HG03342 (cell line): ENCODE results near the gene P2RY12.

ENCODE experiments used
- ATAC-seq: cut with Tn5 transposase; IDR thresholded peaks from one replicate; pipeline ENCODE4 v1.9.1; 2021; ENCODE audit warnings: mild to moderate bottlenecking, moderate library complexity; ENCODE audit not compliant: unreplicated experiment

P2RY12 gene

DNA sequence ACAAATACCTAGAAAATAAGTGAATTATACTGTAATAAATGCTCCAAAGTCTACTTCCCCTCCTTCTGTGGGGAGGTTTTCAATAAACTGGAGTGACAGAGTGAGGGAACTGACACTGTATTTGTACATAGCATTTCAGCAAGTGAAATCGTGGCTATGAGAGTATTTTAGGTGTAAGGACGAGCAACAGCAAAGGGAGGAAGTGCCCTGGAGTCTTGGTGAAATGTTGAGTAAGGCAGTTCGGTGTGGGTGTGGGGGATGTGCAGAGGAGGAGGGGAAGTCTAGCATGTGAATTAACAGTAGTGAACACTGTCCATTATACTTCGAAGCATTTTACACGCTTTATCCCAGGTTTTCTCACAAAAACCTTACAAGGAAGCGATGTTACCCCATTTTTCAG, 37.1 kb downstream of the P2RY12 start:
- ATAC-seq: no peak

DNA sequence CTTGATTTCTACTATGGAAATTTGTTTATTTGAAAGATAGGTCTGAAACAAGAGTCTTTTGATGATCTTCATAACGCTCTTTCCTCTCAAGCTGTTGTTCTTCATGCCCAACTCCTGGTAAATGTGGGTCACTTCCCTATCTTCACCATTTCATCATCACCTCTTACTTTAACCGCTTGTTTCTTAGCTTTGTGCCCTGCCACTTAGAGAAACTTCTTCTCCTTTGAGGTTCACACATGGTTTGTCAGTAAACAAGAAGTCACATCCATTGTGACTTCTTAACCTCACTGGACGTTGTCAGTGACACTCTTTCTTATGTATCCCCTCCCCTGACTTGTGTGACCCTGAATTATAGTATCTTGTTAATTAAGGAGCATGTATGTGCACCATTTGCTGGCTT, 38.3 kb downstream of the P2RY12 start:
- ATAC-seq: no peak

DNA sequence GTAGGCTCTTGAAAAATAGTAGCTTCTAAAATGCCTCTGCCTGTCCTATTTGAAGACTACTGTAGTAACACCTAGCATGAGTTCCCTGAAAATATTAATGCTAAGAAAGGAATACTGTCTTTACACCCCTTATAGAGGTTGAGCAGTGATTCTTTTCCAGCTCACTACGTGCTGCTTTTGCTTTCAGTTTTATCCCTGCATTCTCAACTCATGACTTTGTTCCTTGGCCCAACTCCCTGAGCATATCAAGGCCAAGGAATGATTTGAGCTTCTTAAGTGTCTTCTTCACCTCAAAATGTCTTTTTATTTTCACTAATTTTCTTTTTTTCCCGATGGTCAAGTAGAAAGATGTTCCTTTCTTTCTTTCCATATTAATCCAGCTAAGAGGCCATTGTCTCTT, 38.7 kb downstream of the P2RY12 start:
- ATAC-seq: no peak

DNA sequence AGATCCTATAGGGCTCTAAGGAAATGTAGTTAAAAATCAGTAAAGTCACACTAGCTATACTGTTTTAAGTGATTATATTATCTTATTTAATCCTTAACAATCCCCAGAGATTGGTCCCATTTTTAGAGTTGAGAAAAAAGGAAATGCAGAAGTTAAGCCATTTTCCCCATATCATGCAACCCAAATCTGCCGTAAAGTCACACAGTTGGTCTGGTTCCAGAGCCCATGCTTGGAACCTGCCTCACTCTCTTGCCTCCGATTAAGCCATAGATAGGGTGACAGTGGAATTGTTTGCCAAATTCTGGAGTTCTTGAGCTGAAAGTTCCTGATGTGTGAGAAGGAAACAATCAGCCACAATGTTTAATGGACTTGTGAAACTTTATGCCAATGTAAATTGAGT, 52.9 kb downstream of the P2RY12 start:
- ATAC-seq: no peak

- ATAC-seq: no peak
These were observed 53.7 kb downstream of the P2RY12 start for GRCh38 chr3:151330899-151331298.

- no peak for ATAC-seq
These were observed 54.2 kb downstream of the P2RY12 start for GRCh38 chr3:151330379-151330778.

- no peak for ATAC-seq
These were observed 55.2 kb downstream of the P2RY12 start, which contains the start of gene P2RY13 for GRCh38 chr3:151329363-151329762. Gene P2RY13, minus strand, starts transcription at chr3:151329549. Its CDS starts 21 bp downstream, at chr3:151329528.

DNA sequence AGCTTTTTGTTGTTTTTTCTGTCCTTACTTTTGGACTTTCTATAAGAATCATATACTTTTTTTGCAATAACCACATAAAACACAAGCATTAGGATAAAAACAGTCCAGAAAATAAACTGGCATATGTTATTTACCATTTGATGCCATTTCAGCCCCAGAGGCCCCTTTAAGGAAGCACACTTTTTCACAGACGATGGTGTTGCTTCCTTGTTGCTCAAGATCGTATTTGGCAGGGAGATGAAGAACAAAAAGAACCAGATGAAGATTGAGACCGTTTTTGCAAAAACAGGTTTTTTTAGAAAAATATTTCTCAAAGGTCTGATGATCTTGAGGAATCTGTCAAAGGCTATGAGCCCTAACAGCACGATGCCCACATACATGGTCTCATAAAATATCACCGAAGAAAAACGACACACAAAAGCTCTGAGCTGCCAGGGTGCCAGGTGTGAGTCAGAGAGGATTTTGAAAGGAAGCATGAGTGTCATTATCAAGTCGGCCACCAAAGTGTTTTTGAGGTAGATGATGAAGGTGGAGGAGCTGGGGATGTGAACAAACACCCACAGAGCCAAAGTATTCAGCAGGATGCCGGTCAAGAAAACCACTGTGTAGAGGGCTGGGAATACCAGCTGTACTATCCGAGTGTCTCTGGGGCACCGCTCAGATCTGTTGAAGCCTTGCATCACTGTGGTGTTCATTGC, 56.1 kb downstream of the P2RY12 start:
- no peak for ATAC-seq

DNA sequence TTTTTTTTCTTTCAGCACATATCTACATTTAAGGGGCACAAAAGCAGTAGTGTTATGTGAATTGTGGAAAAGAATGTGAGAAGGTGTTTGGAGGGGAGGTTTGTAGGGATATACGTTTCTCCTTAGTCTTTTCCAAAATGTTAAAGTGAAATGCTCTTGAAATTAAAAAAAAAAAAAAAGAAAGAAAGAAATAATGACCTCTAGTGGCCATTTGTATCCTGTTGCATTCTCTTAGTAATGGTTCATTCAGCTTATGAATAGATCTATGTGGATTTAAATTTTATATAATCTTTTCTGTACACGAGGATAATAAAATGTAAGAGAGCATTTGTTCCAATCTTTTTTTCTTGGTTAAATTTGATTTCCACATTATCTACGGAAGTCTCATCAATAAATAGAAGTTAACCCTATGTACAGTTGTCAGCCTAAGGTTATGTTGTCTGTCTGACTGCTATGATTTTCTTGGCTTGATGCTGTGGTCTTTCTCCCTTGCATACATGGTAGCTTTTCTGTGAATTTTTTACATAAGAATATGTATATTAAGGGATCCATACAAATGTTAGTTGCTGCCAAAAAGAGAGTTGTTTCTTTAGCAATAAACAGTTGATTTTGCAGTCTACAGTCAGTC, 56.9 kb downstream of the P2RY12 start:
- no peak for ATAC-seq

DNA sequence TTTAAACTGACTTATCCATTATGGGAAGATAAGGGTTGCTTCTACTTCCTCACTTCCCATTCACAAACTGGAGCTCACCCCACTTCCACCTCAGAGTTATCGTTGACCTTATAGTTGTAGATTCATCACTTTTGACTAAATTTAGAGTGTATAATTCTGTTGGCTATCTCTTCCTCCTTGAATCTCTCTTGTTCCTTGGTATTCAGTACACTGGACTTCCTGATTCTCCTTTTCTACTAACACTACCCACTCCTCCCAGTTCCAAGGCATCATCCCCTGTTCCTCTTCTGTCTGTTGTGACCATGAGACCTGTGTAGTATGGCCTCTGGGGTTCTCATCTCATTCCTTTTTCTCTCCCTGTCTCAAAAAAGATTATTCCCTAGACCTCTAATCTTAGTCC, 62.0 kb downstream of the P2RY12 start:
- no peak for ATAC-seq

- ATAC-seq: no peak
These were observed 63.0 kb downstream of the P2RY12 start for GRCh38 chr3:151321526-151321925.

GRCh38 chr3:151320131-151320530, 64.4 kb downstream of the P2RY12 start:
- no peak for ATAC-seq

- ATAC-seq: no peak
These were observed 64.9 kb downstream of the P2RY12 start for GRCh38 chr3:151319628-151320027.

GRCh38 chr3:151318991-151319390, 65.6 kb downstream of the P2RY12 start:
- ATAC-seq: no peak

- no peak for ATAC-seq
These were observed 66.2 kb downstream of the P2RY12 start for GRCh38 chr3:151318313-151318712.

DNA sequence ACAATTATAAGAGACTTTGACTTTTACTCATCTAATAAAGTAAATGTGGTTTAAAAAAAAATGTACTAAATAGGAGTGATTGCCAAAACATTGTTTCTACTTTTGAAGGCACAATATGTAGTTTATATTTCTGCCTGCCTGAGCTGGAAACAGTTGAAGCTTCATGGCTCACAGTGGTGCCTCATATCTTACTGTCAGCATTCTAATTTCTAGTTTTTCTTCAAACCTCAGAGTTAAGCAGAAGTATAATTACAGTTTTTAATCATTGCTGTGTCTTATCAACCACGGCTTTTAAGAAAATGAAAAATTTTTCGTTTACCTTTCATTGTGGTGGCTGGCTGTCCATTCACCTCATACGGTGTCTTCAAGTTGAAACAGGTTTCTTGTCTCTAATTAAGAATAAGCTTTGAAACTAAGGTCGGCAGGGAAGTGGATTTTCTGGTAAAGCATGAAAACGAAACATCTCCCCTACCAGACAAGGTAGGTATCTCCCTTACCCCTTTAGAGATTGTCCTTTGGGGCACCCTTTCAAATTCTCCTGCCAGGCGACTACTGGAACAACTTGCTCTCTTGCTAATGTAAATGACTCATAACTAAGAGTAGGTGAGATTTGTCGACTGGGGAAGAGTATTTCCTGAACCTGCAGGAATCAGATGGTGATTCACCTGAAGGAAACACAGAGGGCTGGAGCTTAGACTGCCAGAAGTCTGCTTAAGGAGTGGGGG, 68.1 kb downstream of the P2RY12 start, which contains the start of gene GPR87:
TSS of gene GPR87 (minus strand) at position 554 of the 725 bp plus-strand sequence. CDS start 16,720 bp downstream, outside the sequence.
- ATAC-seq: no peak

- no peak for ATAC-seq
These were observed 68.7 kb downstream of the P2RY12 start for GRCh38 chr3:151315846-151316245.

- ATAC-seq: no peak
These were observed 69.4 kb downstream of the P2RY12 start for GRCh38 chr3:151315136-151315535.

- ATAC-seq: no peak
These were observed 70.0 kb downstream of the P2RY12 start for GRCh38 chr3:151314593-151314992.

DNA sequence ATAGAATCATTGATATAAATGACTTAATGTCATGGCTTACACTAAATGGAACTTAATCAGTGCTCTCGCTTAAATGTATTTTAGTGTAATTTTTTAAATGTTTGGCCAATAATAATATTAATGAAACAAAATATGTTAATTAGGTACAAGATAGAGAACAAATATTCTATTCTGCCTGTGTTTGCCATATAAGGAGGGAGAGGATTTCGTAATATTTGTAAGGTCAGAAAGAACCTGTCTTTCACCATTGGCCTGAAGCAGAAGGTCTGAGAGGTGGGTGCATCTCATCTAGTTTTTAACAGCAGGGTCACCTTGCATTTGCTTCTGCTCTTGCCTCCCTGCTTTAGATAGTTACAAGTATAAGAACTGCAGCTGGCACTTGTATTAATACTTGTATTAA, 70.4 kb downstream of the P2RY12 start:
- no peak for ATAC-seq

- ATAC-seq: no peak
These were observed 71.6 kb downstream of the P2RY12 start for GRCh38 chr3:151312972-151313371.

- ATAC-seq: no peak
These were observed 75.0 kb downstream of the P2RY12 start for GRCh38 chr3:151309566-151309965.
